22Rv1 (cell line): ENCODE measurements around the gene ZFYVE19.

Source experiments
- CTCF ChIP-seq: fragments of 450-650 bp; IDR thresholded peaks from 2 replicates; pipeline ENCODE4 v1.5.1; 2017; ENCODE audit warnings: mild to moderate bottlenecking
- ZFX ChIP-seq: fragments of 450-650 bp; IDR thresholded peaks from 2 replicates; pipeline ENCODE4 v1.6.1; 2017; ENCODE audit warnings: antibody characterized with exemption, borderline replicate concordance

GRCh38 chr15:40775007-40775406 lies 31.9 kb upstream of the ZFYVE19 start:
- TF ChIP-seq CTCF (no peak), ZFX (no peak)
